Omental fat pad (tissue), 4 donors: ENCODE results near the gene RCAN1. TPM values are rescaled to one million over a fixed set of nuclear protein-coding genes. Genes with fewer than 3 reads are reported as not detected.

Experiments used
- ATAC-seq: fragments of 150-250 bp; one replicate; pipeline ENCODE4 v1.9.1; 2016; ENCODE audit warnings: mild to moderate bottlenecking, moderate library complexity; ENCODE audit not compliant: low FRiP score
- DNase-seq: peaks from one replicate; pipeline ENCODE4 v3.0.0-alpha.2; 2019; ENCODE audit warnings: low spot score
- total RNA-seq, 4 donors: library from RNA; depleted of rRNA; stranded (reverse); fragments of >200 nt; gene quantifications; one replicate each; pipeline ENCODE4 v1.1.0, GENCODE V29; 2016
- TF ChIP-seq, protein P1 (sequence below), 3 donors: fragments of 450-650 bp; IDR thresholded peaks; one replicate each; pipeline ENCODE4 v1.5.1; 2016 to 2017; ENCODE audit warnings: antibody characterized with exemption in 3 of 3, mild to moderate bottlenecking in 3 of 3, moderate library complexity in 2 of 3

Gene RCAN1
- total RNA-seq, 4 donors from 2014 or later = 62.6 to 73.5 (median 68.7) TPM

DNA sequence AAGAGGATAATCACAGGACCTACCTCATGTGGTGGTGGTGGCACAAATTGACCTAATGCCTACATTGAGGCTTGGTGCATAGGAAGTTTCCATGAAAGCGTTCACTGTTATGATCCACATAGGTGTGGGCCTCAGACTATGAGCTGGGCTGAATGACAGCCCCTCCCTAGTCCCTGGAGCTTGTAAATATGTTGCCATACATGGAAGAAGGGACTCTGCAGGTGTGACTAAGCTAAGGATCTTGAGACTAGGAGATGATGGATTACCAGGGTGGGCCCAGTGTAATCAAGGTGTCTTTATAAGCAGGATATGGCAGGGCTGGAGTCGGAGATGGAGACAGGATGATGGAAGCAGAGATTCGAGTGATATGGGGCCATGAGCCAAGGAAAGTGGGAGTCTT, 71.9 kb downstream of the RCAN1 start:
- DNase-seq (no peak), ATAC-seq (no peak)
- TF ChIP-seq, protein P1, sequence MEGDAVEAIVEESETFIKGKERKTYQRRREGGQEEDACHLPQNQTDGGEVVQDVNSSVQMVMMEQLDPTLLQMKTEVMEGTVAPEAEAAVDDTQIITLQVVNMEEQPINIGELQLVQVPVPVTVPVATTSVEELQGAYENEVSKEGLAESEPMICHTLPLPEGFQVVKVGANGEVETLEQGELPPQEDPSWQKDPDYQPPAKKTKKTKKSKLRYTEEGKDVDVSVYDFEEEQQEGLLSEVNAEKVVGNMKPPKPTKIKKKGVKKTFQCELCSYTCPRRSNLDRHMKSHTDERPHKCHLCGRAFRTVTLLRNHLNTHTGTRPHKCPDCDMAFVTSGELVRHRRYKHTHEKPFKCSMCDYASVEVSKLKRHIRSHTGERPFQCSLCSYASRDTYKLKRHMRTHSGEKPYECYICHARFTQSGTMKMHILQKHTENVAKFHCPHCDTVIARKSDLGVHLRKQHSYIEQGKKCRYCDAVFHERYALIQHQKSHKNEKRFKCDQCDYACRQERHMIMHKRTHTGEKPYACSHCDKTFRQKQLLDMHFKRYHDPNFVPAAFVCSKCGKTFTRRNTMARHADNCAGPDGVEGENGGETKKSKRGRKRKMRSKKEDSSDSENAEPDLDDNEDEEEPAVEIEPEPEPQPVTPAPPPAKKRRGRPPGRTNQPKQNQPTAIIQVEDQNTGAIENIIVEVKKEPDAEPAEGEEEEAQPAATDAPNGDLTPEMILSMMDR (IDR thresholded peaks at IDR 0.05) = no peak

DNA sequence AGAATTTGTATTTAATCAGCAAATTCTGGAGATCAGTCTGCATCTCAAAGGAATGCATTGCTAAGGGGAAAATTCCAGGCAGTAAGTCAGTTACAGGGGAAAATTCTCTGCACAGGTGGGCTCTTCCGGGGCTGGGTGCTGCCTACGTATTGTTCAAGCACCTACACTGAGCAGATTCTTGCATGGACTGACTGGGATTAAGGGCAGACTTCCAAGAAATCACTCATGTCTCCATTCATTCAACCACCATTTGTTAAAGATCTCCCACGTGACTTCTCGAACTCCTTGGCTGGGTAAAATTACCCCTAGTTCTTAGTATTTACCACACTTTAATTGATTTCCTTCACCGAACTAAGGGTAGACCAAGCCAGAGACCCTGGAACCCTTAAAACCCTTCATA, 74.7 kb downstream of the RCAN1 start:
- ATAC-seq (no peak), DNase-seq (no peak)

DNA sequence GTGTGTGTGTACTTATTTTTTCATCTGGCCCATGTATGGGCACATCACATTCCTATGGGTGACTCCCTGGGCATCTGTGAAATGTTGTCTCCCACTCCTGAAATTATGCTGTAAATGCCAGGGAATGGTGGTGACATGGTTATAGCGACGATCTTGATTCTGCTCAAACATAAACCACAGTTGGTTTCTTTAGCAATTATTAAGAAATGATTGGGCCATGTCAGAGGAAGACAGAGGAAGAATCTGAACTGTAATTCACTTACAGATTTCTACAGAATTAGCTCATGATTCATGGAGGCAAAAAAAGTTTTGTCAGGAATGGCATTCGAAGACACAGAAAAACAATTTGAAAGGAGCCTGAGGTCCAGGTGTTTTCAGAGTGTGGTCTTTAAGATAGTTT, 77.1 kb downstream of the RCAN1 start:
- DNase-seq (no peak), ATAC-seq (no peak)
- TF ChIP-seq, protein P1 (IDR thresholded peaks at IDR 0.05) = no peak

More for the DNA sequence above, 74.7 kb downstream of the RCAN1 start:
- TF ChIP-seq, protein P1 (IDR thresholded peaks at IDR 0.05) = no peak

DNA sequence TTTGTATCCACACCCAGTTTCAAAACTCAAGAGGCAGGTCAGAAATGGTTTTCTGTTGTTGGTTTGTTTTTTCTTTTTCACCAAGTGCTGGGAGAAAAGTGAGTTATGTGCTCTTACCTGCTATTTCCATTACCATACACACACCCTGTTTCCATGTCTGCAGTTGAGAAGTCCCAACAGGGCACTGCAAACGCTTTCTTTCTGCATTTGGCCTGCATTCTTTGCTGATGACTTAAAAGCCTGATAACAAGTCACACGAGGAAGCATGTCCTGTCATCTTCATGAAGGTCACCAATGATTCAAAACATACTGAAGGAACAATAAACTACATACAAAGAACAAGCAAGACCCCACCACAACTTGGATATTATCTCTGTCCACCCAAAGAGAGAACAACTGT, 78.1 kb downstream of the RCAN1 start:
- no peak for ATAC-seq
- TF ChIP-seq, protein P1 (IDR thresholded peaks at IDR 0.05) = no peak
- DNase-seq = no peak

DNA sequence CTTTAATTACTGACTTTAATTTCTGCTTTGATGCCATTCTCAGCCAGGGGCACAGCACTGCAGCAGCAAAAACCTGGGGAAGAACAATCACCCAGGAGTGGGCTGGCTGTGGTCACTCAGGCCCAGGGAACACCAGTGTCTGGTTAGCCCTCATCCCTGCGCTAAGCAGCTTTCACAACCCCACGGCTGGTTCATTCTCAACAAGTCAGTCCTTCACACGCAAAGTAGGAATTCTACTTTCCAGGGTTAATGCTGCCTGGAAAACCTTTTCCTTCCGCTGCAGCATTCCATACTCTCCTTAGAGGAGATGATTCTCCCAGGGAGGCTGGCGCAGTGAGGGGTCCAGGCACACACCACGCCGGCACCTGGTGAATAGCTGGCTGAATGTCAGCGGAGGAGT, 78.6 kb downstream of the RCAN1 start:
- ATAC-seq = no peak

DNA sequence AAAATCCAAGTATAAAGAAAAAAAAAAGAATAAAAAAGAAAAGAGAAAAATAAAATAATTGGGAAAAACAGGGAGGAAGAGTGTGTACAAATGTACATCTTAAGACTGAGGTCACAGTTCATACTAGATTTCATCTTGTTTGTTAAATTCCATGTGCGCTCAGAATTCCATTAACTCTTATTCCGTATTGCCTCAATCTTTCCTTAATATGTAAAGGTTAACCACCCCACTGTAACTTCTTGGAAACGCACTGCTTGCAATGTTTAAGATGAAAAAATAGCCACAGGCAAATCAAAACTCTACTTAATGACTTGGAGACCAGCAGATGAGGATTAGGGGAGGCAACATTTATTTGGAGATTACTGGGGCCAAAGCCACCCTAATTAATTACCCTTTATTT, 79.0 kb downstream of the RCAN1 start:
- TF ChIP-seq, protein P1 (IDR thresholded peaks at IDR 0.05) = no peak
- no peak for ATAC-seq
- DNase-seq = no peak

More for the DNA sequence above, 78.6 kb downstream of the RCAN1 start:
- no peak for DNase-seq
- TF ChIP-seq, protein P1 (IDR thresholded peaks at IDR 0.05) = no peak

DNA sequence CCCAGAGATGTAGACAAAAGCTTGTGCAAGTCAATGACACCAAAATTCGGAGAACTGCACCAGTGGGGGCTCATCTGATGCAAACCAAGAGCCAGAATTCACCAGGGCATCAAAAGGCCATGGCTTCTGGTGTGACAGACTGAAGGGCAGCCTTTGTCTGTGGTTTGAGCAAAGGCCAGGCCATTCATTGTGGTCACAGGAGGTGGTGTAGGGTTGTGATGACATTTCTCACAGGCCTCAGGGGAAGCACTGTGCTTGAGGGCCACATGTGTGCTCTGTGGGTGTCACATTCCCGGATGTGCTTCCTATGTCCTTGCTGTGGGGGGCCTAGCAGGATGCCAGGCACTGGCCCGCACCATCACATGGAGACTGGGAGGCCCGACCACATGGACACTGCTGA, 80.4 kb downstream of the RCAN1 start:
- TF ChIP-seq, protein P1 (IDR thresholded peaks at IDR 0.05) = no peak
- no peak for ATAC-seq
- DNase-seq = no peak
